K562 (cell line): Measurements from ENCODE around the gene RIMKLA. TPM values are rescaled to one million over a fixed set of nuclear protein-coding genes. Genes with fewer than 3 reads are reported as not detected.

Experiments used
- ATAC-seq: fragments of 200-7000 bp; cut with Tn5 transposase; 3 replicates; pipeline ENCODE4 v1.9.1; 2020; ENCODE audit warnings: moderate library complexity
- BruUV-seq: library from RNA; stranded (reverse); fragments of 400-500 nt; replicated peaks from 2 replicates; lab custom pipeline; 2021; lab: Mats Ljungman, UMichigan
- CTCF ChIA-PET: fragments of 300-600 bp; formaldehyde crosslinking; extraction: SDS; loops from one replicate; lab custom pipeline; 2021; ENCODE audit warnings: low intra/inter-chr PET ratio; lab: Yijun Ruan, JAX
- POLR2A ChIA-PET: fragments of 300-600, 350-650 bp; sonication (Branson Sonifier 250); formaldehyde crosslinking; extraction: SDS; loops from one replicate; lab custom pipeline; 2021; ENCODE audit warnings: antibody characterized with exemption, inconsistent platforms; lab: Yijun Ruan, JAX
- DNase-seq, 4 experiments: peaks; one replicate each; pipeline versions ENCODE4 v3.0.0 to v3.0.0-alpha.2; 2011 to 2018; ENCODE audit warnings: low spot score in 3 of 4, mixed read lengths in 3 of 4; ENCODE audit errors: extremely low read depth in 1 of 4
- FAIRE-seq: peaks from 2 replicates; lab custom pipeline; 2011; peaks lifted over from hg19 to GRCh38; lab: Jason Lieb, UNC
- H2AFZ ChIP-seq: 2 replicates; pipeline ENCODE4 v1.6.0; 2011; ENCODE audit warnings: low read depth, low read length, control low read depth, inconsistent platforms
- H3K27ac ChIP-seq: fragments of 200-600 bp; 3 replicates; pipeline ENCODE4 v1.8.0; 2011; ENCODE audit warnings: low read depth, mild to moderate bottlenecking, control low read depth, inconsistent platforms, low read length, moderate library complexity, mixed read lengths; ENCODE audit errors: extremely low read depth
- H3K27me3 ChIP-seq, 2 experiments: fragments of 300-600 bp in 1 of 2; 2 replicates in 1 of 2; 3 replicates in 1 of 2; pipeline versions ENCODE4 v1.6.0 to v1.8.0; 2011; ENCODE audit warnings: inconsistent platforms in 2 of 2, low read length in 2 of 2, mild to moderate bottlenecking in 1 of 2, mixed read lengths in 1 of 2, moderate library complexity in 1 of 2; ENCODE audit not compliant: control insufficient read depth in 2 of 2, insufficient read depth in 2 of 2
- H3K36me3 ChIP-seq: fragments of 300-600 bp; 3 replicates; pipeline ENCODE4 v1.8.0; 2011; ENCODE audit warnings: mild to moderate bottlenecking, low read length, inconsistent platforms; ENCODE audit not compliant: control insufficient read depth, insufficient read depth
- H3K4me1 ChIP-seq, 2 experiments: fragments of 200-600 bp in 1 of 2; replicated peaks in 1 of 2; 2 replicates in 1 of 2; 3 replicates in 1 of 2; pipeline versions ENCODE4 v1.5.1 to v1.8.0; 2011; ENCODE audit warnings: inconsistent platforms in 2 of 2, low read length in 2 of 2, mild to moderate bottlenecking in 1 of 2, mixed read lengths in 1 of 2, moderate library complexity in 1 of 2; ENCODE audit not compliant: control insufficient read depth in 2 of 2, insufficient read depth in 2 of 2
- H3K4me2 ChIP-seq: 2 replicates; pipeline ENCODE4 v1.6.1; 2011; ENCODE audit warnings: low read length, control low read depth, inconsistent platforms, mixed read lengths; ENCODE audit not compliant: insufficient read depth
- H3K4me3 ChIP-seq: fragments of 200-600 bp; sonication (generic), shearing (Covaris generic); 2 replicates; pipeline ENCODE4 v1.5.1; 2016; ENCODE audit warnings: control low read depth, inconsistent platforms
- H3K79me2 ChIP-seq: fragments of 200-600 bp; 3 replicates; pipeline ENCODE4 v1.8.0; 2011; ENCODE audit warnings: low read length, inconsistent platforms; ENCODE audit not compliant: control insufficient read depth, insufficient read depth
- H3K9ac ChIP-seq, 2 experiments: 2 replicates each; pipeline versions ENCODE4 v1.6.0 to v1.6.1; 2011; ENCODE audit warnings: low read depth in 2 of 2, low read length in 2 of 2, control low read depth in 1 of 2, inconsistent platforms in 1 of 2, mild to moderate bottlenecking in 1 of 2, mixed read lengths in 1 of 2; ENCODE audit not compliant: insufficient read depth in 1 of 2
- H3K9me1 ChIP-seq: one replicate; pipeline ENCODE4 v1.6.0; 2011; ENCODE audit warnings: inconsistent platforms, mild to moderate bottlenecking, low read length, moderate library complexity; ENCODE audit not compliant: control insufficient read depth, insufficient read depth
- H3K9me3 ChIP-seq: replicated peaks from 2 replicates; pipeline ENCODE4 v1.5.1; 2011; ENCODE audit warnings: low read depth, low read length, inconsistent platforms; ENCODE audit not compliant: control insufficient read depth, insufficient read depth
- H4K20me1 ChIP-seq: replicated peaks from 2 replicates; pipeline ENCODE4 v1.6.1; 2011; ENCODE audit warnings: low read length, inconsistent platforms, mixed read lengths; ENCODE audit not compliant: control insufficient read depth, insufficient read depth
- BCLAF1 ChIP-seq, 2 experiments: fragments of 450-650 bp in 1 of 2; IDR thresholded peaks; 2 replicates each; pipeline ENCODE4 v1.6.1; 2011 to 2017; ENCODE audit warnings: low read depth in 2 of 2, antibody characterized with exemption in 1 of 2, borderline replicate concordance in 1 of 2, low read length in 1 of 2, mild to moderate bottlenecking in 1 of 2, mixed read lengths in 1 of 2; ENCODE audit not compliant: control insufficient read depth in 1 of 2
- CCAR2 ChIP-seq: fragments of 200-400 bp; formaldehyde crosslinking; IDR thresholded peaks from 2 replicates; pipeline ENCODE4 v1.6.1; 2017; ENCODE audit warnings: mild to moderate bottlenecking, low read depth, low read length
- IRF1 ChIP-seq: sonication (generic); formaldehyde crosslinking; IDR thresholded peaks from 2 replicates; pipeline ENCODE4 v1.8.0; 2022; ENCODE audit warnings: missing genetic modification reagents, mild to moderate bottlenecking, borderline replicate concordance
- JUNB ChIP-seq: fragments of 450-650 bp; formaldehyde crosslinking; conservative IDR thresholded peaks from 2 replicates; pipeline ENCODE4 v1.4.0; 2020; ENCODE audit warnings: mild to moderate bottlenecking
- MYC ChIP-seq, 2 experiments: fragments of 250-450 bp in 1 of 2; sonication (Bioruptor Pico) in 1 of 2; IDR thresholded peaks; 2 replicates each; pipeline versions ENCODE4 v1.5.1 to v1.6.1; 2012 to 2021; ENCODE audit warnings: low read depth in 2 of 2, borderline replicate concordance in 1 of 2, improper control_type of control experiment in 1 of 2, low read length in 1 of 2, mild to moderate bottlenecking in 1 of 2, moderate library complexity in 1 of 2
- SAP30 ChIP-seq: fragments of 200-600 bp; sonication (generic); IDR thresholded peaks from 2 replicates; pipeline ENCODE4 v1.6.1; 2012; ENCODE audit warnings: borderline replicate concordance, low read depth, mild to moderate bottlenecking, moderate library complexity, low read length, control low read depth, inconsistent platforms; ENCODE audit not compliant: insufficient read depth, poor library complexity, severe bottlenecking
- SIN3A ChIP-seq, 2 experiments: fragments of 150-350 bp in 1 of 2; IDR thresholded peaks; 2 replicates each; pipeline ENCODE4 v1.6.1; 2011 to 2016; ENCODE audit warnings: borderline replicate concordance in 2 of 2, low read depth in 2 of 2, low read length in 2 of 2, mild to moderate bottlenecking in 2 of 2, moderate library complexity in 2 of 2; ENCODE audit not compliant: control insufficient read depth in 1 of 2
- TAF7 ChIP-seq: fragments of 450-650 bp; IDR thresholded peaks from 2 replicates; pipeline ENCODE4 v1.6.1; 2016; ENCODE audit warnings: missing genetic modification characterization, missing compliant biosample characterization
- TFAM ChIP-seq: fragments of 250-450 bp; sonication (Bioruptor Pico); conservative IDR thresholded peaks from 2 replicates; pipeline ENCODE4 v1.5.0; 2021; ENCODE audit warnings: mild to moderate bottlenecking, moderate library complexity
- ZFPM2 ChIP-seq: fragments of 250-450 bp; sonication (Bioruptor Pico); IDR thresholded peaks from 2 replicates; pipeline ENCODE4 v1.5.1; 2022; ENCODE audit warnings: mild to moderate bottlenecking
- WGBS: fragments of 100-300 bp; shearing (Covaris generic); methylation state at CpG from one replicate; pipeline ENCODE4 v1.1.6; 2016; ENCODE audit warnings: low coverage, mixed read lengths; ENCODE audit not compliant: insufficient coverage; ENCODE audit errors: missing lambda C conversion rate; 5-methylcytosine and 5-hydroxymethylcytosine counted together
- in situ Hi-C: fragments of 300-500 bp; cut with MboI; formaldehyde crosslinking; loops from 4 replicates; pipeline ENCODE4 v1.15.0; 2018; ENCODE audit warnings: inconsistent platforms, mixed read lengths
- intact Hi-C: fragments of 100-400 bp; cut with micrococcal nuclease; formaldehyde crosslinking; loops from 2 replicates; pipeline ENCODE4 v1.14.2; 2022
- polyA plus RNA-seq, 8 experiments: library from polyadenylated mRNA; depleted of rRNA in 4 of 8; stranded (reverse) in 5 of 8; unstranded in 3 of 8; fragments of >200 nt; fragmentation: Nextera tagmentation in 2 of 8; fragmentation: Illumina TruSeq in 1 of 8; extraction: Ambion mirVana in 2 of 8; extraction: Trizol in 1 of 8; gene quantifications; 2 replicates each; pipeline versions ENCODE4 v1.2.1 to v1.2.3, GENCODE V29; 2011 to 2014; ENCODE audit warnings: inconsistent platforms in 1 of 8, missing spikeins in 1 of 8
- total RNA-seq, 7 experiments: library from RNA; depleted of rRNA in 6 of 7; stranded (reverse); fragments of >200 nt in 6 of 7; fragmentation: Illumina TruSeq in 2 of 7; extraction: Trizol in 2 of 7; gene quantifications; 2 replicates each; pipeline versions ENCODE4 v1.2.1 to v1.2.3, GENCODE V29; 2011 to 2021; ENCODE audit warnings: low replicate concordance in 1 of 7

RIMKLA gene
- total and polyA plus RNA-seq, 9 of the 15 experiments (the other 6 are each of a cell fraction or from before 2014, with no cell fraction given): 0.02 TPM; not detected in 8

GRCh38 chr1:42431514-42431913 lies 50.9 kb downstream of the RIMKLA start:
- Histone ChIP-seq H3K79me2 (no peaks in the 10 kb centered on the region), H3K9me3 (no peaks in the 10 kb centered on the region), H3K4me2 (no peak overlapping the region), H2AFZ (no peak overlapping the region), H4K20me1 (no peaks in the 10 kb centered on the region), H3K9ac (no peak overlapping the region), H3K27ac (no peak overlapping the region), H3K27me3 (peaks cover 10 to 21% of the 10 kb centered on the region in 2 experiments; a peak in 4 of 5 replicates), H3K9me1 (no peaks in the 10 kb centered on the region), H3K36me3 (no peaks in the 10 kb centered on the region), H3K4me1 (no peaks in the 10 kb centered on the region), H3K4me3 (no peak overlapping the region)
- 2% methylated on average over 3 of the region's 3 CpGs for WGBS
- intact Hi-C loops (no loop called here), in situ Hi-C loops (no loop called here)
- FAIRE-seq (no peak), DNase-seq (no peak), ATAC-seq (no peak)
- no TSS peak for BruUV-seq
- TF ChIP-seq MYC (IDR thresholded peaks at IDR 0.05; ENCODE audit: low read depth, low read length) (no peak), MYC (CRISPR knock-in tag; IDR thresholded peaks at IDR 0.05; ENCODE audit: borderline replicate concordance, low read depth) (no peak), TFAM (CRISPR knock-in tag) (no peak), CCAR2 (no peak), BCLAF1 (IDR thresholded peaks at IDR 0.05; ENCODE audit: borderline replicate concordance in 1 of 2, control insufficient read depth in 1 of 2, low read depth in 2 of 2, low read length in 1 of 2) (no peak), ZFPM2 (no peak), IRF1 (CRISPR knock-in tag) (no peak), SIN3A (IDR thresholded peaks at IDR 0.05; ENCODE audit: borderline replicate concordance in 2 of 2, control insufficient read depth in 1 of 2, low read depth in 2 of 2, low read length in 2 of 2) (no peak), TAF7 (tag) (no peak), JUNB (no peak), SAP30 (no peak)
- ChIA-PET CTCF (no interaction called here), POLR2A (interaction anchor here (0.5 kb wide), 1 partner anchor 19 kb away, joined by 3 read pairs; no protein-coding TSS in a partner anchor)
